Measurements from ENCODE around the gene ADPGK.
"Not testable (repeated sequence)": the region's sequence is repeated elsewhere in the genome, so short reads cannot be mapped to it uniquely, and the experiment has no call there.

DNA sequence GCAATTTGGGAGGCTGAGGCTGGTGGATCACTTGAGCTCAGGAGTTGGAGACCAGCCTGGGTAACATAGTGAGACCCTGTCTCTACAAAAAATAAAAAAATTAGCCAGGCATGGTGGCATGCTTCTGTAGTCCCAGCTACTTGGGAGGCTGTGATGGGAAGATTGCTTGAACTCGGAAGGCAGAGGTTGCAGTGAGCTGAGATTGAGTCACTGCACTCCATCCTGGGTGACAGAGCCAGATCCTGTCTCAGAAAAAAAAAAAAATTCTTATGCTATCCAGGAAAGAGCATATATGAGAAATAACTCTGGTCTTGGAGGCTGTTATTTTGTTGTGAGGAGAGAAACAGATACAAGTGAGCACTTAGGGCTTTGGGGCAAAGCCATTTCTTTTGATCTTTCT, 55.3 kb downstream of the ADPGK start:
- TF ChIP-seq EZH2 (IDR thresholded peaks at IDR 0.05; ENCODE audit: low read length, unreplicated experiment); EZH2phosphoT487 (IDR thresholded peaks at IDR 0.05; ENCODE audit: borderline replicate concordance, low read length): not testable (repeated sequence)
- TF ChIP-seq, protein P1, sequence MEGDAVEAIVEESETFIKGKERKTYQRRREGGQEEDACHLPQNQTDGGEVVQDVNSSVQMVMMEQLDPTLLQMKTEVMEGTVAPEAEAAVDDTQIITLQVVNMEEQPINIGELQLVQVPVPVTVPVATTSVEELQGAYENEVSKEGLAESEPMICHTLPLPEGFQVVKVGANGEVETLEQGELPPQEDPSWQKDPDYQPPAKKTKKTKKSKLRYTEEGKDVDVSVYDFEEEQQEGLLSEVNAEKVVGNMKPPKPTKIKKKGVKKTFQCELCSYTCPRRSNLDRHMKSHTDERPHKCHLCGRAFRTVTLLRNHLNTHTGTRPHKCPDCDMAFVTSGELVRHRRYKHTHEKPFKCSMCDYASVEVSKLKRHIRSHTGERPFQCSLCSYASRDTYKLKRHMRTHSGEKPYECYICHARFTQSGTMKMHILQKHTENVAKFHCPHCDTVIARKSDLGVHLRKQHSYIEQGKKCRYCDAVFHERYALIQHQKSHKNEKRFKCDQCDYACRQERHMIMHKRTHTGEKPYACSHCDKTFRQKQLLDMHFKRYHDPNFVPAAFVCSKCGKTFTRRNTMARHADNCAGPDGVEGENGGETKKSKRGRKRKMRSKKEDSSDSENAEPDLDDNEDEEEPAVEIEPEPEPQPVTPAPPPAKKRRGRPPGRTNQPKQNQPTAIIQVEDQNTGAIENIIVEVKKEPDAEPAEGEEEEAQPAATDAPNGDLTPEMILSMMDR (conservative IDR thresholded peaks at IDR 0.05; ENCODE audit: low read depth, low read length): not testable (repeated sequence)

Measured in PC-3 (cell line).